Inflammatory macrophage treated with lipopolysaccharide for 4 hours (primary cell): ENCODE data around the gene CYP46A1.

Experiments used
- DNase-seq: peaks from one replicate; pipeline ENCODE4 v3.0.0-alpha.2; 2020

Gene CYP46A1

DNA sequence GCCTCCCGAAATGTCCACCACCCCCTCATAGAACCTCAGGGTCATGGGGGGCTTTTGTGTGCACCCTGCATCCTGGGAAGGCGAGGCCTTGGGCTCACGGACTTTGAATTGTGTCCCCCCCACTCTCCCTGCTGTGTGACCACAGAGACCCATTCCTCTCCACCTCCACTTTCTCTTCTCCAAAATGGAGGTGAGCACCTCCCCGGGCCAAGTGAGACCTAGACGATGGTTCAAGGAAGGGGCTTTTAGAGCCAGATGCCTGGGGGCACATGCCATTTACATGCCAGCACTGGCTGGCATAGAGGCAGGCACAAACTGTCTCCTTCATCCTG, 33.5 kb downstream of the CYP46A1 start:
- no peak for DNase-seq

DNA sequence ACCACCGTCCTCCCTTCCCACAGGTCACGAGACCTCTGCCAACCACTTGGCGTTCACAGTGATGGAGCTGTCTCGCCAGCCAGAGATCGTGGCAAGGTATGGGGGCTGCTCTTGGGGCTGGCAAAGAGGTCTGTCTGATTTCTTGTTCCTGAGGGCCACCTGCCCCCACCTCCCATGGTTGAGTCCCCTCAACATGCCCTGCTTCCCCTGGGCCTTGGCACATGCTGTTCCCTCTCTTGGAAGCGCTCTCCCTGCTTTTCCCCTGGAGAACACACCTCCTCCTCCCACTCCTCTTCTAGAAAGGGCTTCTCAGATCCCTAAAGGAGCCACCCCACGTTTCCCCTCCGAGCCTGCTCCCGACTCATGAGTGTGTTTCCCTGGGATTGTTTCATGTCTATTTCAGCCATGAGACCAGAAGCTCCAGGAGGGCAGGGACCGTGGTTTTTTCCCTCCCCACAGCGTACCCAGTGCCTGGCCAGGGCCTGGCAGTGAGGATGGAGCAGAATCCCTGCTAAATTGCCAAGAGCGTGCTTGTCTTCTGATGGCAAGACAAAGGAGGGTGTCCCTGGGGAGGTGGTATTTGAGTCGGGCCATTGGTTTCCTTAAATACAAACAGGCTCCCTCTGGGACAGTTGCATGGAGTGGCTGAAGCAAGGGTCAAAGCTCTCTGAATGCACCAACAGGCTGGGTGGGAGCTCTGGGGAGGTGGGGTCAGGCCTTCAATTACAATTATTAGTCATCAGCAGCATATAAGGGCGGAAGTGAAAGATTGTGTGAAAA, 34.1 kb downstream of the CYP46A1 start:
- no peak for DNase-seq

DNA sequence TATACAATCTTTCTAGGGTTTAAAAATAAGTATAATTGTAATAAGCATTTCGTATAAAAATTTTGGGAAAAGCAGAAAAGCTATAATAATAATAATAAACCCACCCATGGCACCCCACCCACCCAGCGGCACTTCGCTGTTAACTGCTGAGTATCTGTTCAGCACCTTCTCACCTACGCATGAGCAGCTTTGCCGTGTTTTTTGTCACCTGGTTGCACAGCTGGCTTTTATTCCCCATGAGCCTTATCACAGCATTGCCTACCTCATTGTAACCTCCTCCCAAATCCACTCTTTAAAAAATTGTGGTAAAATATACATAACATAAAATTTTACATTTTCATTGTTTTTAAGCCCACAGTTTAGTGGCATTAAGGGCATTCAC, 34.7 kb downstream of the CYP46A1 start:
- no peak for DNase-seq

DNA sequence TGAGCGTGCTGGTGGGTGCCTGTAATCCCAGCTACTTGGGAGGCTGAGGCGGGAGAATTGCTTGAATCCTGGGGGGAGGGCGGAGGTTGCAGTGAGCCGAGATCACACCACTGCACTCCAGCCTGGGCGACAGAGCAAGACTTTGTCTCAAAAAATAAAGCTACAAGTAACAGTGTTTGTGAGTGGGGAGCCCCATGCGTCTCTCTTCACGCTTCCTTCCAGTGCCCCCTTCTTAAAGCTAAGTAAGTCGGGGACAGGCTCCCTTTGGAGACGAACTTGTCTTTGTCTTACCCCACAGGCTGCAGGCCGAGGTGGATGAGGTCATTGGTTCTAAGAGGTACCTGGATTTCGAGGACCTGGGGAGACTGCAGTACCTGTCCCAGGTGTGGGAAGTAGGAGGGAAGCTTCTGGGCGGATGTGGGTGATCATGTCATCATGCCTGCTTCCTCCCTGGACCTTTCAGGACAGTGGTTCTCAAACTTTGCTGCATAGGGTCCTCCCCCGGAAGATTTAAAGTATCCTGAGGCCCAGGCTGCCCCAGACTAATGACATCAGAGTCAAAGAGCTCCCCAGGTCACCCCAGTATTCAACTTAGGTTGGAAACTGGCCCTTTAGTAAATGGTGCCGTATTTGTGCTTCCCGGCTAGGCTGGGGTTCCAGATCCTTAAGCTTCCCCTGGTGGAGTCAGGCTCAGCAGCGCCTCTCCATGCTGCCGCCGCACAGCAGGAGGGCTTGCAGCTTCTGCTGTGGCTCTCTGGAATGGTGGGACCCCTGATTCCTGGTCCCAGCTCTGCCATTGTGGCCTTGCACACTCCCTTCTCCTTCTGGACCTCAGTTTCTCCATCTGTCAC, 37.1 kb downstream of the CYP46A1 start:
- no peak for DNase-seq

DNA sequence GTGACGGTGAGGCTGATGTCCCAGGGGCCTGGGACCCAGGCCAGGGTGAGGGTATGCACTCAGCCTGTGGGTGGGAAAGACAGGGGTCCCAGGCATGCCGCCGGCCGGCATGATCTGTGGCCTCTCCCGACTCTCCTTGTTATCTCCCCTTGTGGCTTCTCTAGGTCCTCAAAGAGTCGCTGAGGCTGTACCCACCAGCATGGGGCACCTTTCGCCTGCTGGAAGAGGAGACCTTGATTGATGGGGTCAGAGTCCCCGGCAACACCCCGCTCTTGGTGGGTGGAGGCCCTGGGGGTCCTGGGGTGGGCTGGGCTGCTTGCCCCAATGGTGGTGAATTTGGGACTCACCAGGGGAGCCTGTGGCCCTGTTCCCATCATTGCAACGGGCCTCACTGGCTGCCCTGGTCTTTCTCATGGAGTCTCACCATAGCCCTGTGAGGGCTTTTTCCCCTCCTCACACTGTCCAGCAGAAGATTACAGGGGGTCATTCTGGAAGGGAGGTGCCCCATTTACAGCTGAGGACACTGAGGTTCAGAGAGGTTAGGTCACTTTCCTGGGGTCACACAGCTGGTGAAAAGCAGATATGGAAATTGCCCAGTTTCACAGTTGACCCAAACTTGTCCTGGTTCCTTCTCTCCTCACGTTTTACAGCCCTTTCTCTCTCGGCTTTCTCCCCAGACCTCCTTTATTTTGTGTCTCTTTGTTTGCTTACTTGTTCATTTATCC, 37.9 kb downstream of the CYP46A1 start:
- DNase-seq, result no peak

DNA sequence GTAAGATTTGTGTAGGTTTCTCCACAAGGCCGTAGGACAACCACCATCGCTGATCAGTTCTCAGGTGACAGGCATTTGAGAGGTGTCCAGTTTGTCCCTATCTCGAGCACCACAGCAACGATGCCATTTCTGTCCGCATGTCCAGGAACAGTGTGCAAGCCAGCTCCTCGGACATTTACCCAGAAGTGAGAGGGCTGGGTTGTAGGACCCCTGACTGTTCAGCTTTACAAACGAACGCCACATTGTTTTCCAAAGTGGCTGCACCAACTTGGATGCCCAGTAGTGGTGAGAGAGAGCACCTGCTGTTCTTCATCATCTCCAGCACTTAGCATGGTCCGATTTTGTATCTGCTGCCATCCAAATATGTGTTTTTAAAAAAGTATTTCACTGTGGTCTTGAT, 38.6 kb downstream of the CYP46A1 start:
- no peak for DNase-seq

DNA sequence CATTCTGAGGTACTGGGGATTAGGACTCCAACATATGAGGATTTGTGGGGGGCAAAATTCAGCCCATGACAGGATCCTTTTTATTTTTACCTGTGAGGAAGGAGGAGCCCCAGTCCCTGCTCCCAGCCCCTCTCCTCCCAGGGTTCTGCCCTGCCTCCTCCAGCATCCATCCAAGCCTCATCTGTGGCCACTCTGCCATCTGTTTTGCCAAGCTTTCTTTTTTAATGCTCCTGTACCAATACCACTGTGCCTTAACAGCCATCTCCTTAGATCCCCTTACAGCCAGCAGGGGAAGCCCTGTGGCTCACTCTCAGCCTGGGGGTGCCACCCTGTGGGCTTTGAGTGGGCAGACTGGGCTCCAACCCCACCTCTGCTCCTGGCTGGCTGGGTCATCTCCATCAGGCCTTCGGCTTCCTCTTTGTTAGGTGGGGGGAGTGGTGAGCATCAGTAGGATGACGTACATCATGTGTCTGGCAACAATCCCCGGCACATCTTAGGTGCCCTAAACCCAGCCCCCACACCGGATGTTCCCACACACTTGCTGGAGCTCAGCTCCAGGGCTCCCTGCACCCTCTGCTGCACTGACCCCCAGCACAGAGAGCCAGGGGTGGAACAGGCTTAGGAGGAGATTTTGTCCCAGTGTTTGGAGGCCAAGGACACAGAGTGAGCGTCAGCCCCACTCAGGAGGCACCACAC, 40.2 kb downstream of the CYP46A1 start:
- no peak for DNase-seq

DNA sequence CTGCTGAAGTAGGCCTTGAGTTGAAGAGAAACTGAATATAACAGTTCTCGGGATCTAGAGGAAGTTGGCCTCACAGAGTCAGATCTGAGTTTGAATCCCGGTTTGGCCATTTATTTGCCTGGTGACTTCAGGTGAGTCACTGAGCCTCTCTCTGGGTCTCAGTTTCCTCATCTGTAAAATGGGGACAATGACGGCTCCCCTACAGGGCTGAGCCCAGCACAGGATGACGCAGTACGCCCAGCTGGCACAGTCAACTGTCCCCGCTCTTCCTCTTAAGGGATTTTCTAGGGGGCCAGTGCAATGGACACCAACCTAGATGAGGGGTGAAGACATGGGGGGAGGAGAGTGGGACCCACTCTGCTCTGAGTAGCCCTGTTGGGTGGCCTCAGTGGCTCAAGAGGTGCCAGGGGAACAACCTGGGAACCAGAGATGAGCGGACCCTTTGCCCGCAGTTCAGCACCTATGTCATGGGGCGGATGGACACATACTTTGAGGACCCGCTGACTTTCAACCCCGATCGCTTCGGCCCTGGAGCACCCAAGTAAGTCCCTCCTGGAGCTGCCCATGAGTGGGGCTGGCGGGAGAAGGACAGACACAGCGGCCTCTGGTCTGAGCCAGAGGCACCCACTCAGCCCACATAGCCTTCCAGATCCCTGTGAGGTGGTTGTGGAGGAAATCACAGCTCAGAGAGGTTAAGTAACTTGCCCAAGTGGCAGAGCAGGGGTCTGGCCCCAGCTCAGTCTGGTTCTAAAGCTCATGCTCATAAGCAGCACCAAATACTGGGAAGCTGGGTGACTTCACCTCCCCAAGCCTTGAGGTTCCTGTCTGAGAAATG, 41.1 kb downstream of the CYP46A1 start:
- no peak for DNase-seq

DNA sequence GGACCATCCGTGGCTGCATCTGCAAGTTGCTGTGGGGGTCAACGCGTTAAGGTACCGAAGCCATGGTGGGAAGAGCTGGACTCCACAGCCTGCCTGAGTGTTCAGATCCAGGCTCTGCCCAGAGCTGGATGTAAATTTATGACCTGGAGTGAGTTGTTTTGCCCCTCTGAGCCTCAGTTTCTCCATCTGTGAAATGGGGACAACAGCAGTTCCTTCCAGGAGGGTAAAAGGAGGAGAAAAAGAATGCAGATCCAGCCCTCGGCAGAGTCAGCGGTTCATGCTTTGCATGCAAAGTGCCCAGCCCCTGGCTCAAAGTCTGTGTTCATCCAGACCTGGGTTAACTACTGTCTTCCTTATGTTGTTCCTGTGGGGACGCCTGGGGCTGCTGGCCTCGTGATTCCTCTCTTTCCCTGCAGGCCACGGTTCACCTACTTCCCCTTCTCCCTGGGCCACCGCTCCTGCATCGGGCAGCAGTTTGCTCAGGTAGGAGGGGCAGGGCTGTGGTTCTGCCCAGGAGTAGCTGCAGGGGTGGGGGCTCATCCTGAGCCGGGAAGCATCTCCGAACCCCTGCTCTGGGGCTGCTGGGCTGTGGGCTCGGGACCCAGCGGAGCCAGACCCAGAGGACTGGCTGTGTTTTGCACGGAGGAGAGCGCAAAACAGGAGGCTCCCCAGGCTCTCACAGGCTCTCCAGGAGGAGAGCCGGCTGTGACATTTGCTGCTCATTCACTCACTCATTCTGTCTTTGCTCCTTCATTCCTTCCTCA, 41.9 kb downstream of the CYP46A1 start:
- DNase-seq, result no peak

DNA sequence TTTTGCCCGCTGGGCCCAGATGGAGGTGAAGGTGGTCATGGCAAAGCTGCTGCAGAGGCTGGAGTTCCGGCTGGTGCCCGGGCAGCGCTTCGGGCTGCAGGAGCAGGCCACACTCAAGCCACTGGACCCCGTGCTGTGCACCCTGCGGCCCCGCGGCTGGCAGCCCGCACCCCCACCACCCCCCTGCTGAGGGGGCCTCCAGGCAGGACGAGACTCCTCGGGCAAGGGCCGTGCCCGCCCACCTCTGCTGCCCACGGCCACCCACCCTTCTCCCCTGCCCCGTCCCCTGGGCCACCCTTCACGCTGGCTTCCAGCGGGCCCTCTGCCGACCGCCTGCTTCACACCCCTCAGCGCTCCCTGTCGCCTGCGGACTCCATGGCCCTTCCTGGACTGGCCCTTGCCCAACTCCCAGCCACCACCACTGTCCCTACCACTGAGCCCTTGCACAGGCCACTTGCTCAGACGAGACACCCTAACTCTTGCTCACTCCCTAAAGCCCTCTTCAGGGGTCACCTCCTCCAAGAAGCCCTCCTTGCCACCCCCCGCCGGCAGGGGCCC, 42.5 kb downstream of the CYP46A1 start:
- no peak for DNase-seq

DNA sequence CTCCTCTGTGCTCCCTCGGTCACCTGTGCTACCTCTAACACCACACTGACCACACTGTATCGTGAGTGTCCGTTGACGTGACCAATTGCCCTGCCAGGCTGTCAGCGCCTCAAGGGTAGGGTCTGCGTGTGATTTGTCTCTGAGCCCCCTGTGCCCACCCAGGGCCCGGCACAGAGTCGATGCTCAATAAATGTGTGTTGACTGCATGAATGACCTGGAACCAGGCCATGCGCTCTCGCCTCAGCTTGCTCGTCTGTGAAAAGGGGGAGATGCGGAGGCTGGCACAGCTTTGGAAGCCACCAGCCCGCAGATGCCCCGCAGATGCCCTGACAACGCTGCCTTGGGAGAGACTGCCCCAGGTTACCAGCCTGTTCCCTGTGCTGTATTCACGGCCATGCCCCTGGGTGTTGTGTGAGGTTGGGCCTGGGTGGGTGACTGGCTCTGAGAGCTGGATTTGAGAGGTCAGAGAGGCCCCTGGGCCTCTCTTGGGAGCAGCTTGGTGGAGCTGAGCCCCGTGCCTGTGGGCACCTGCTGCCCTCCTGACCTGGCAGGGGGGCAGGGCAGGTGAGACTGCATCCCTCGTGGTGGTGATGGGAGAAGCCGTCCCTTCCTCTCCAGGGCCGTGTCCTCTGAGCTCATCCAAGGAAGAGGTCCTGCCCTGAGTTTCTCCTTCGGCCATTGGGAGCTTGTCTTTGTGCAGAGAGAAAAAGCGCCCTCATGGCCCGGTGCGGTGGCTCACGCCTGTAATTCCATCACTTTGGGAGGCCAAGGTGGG, 43.2 kb downstream of the CYP46A1 start:
- no peak for DNase-seq

DNA sequence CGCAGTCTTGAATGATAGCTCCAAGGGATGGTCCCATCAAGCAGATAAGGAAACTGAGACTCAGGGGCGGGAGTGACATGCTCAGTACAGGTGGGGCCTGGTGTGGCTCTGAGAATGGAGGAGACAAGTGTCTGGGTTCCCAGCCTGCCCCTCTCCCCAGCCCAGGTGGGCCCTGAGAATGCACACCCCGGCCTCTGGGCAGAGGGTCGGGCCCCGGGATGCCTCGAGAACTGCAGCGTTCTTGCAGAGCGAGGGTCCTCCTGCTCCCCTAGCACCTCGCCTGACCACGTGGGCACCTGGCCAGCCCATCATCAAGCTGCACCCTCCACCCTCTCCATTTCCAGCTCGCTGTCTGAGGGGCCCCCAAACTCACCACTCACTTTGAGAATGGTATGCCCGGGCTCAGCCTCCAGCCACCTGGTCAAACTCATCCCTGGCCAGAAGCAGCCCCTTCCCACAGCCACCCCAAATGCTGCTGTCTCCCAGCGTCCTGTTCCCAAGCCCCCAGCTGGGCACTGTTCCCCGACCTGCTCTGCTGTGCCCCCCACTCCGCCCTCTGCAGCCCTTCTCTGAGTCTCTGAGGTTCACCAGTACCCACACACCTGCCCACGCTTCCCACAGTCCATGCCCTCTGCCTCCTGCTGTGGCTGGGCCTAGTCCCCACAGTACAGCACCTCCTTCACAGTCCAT, 44.3 kb downstream of the CYP46A1 start:
- no peak for DNase-seq

DNA sequence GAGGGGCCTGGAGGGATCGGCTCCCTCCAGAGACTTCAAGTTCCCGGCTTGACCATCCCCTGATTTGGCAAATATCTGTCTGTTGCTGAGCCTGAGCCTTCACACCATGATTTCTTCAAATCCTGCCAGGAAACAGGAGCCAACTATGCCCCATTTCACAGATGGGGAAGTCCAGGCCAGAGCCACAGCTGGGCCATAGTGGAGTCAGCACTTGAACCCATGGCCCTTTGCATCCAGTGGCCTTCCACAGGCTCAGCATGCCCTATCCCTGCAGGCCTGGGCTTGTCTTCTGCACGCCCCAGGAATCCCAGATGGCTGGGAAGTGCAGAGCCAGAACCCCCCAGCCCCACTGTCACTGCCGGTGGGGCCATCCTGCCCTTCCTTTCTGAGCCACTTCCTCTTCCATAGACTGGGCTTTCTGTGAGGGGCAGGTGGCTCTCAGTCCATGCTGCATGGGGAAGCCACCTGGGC, 44.9 kb downstream of the CYP46A1 start:
- DNase-seq, result no peak

DNA sequence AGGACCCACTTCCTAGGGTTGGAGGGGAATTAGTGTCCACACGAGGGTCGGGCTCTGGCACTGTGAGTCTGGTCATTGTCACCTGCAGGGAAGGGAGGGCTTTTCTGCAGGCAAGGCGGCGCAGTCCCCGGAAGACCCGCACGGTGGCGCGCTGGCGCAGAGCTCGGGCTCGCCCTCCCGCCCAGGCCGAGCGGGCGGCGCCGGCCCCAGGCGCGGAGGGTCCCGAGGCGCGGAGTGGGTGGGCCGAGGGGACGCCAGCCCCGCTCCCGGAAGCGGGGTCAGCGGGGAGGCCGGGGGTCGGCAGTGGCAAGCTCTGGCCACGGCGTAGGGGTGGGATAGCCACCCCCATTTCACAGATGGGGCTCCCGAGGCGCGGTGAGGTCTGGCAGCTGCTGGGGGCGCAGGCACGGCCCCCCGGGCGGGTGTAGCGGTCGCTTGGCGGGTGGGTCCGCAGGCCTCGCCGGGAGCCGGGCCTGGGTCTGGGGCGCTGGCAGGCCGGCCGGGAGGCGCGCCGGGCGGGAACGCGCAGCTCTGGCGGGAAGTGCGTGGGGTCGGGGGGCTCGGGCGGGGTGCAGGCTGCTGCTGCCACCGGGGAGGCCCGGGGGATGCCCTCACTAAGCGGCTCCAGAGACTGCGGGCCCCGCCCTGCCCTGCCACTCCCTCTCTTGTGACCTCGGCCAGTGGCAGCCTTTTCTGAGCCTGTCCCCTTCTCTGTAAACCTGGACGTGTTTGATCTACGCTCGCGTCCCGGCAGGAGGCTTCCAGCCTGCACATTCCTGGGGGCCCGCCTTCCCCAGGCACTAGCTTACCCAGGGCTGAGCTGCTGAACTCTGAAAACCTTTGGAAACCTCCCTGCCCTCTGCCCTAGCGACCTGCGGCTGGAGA, 46.1 kb downstream of the CYP46A1 start:
- peak; percentile 30 for DNase-seq

DNA sequence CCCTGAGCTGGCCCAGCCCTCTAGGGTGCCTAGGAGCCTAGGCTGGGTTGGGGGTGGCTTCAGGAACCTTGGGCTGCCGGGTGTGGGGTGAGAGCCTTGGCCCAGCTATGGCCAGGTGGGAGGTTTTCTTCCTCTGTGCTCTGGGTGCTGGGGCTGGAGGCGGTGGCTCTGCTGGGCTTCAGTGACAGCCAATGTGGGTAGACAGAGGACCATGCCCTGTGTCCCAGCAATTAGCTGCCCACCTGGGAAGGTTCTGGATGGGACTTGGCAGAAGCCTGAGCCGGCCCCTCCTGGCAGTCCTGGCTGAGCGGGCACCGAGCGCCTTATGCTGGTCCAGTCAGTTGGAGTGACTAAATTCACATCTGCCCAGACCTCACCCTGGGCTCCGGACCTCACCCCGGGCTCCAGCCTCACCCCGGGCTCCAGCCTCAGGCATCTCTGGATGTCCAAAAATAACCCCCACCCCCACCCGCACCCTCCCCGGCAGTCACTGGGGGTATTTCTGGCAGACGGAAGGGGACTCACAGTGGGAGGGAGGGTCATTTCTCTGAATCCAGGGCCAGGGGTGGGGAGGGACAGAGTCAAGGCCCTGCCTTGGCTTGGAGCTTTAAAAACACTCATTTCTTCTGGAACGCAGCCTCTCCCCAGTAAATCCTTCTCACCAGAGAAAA, 46.9 kb downstream of the CYP46A1 start:
- no peak for DNase-seq

DNA sequence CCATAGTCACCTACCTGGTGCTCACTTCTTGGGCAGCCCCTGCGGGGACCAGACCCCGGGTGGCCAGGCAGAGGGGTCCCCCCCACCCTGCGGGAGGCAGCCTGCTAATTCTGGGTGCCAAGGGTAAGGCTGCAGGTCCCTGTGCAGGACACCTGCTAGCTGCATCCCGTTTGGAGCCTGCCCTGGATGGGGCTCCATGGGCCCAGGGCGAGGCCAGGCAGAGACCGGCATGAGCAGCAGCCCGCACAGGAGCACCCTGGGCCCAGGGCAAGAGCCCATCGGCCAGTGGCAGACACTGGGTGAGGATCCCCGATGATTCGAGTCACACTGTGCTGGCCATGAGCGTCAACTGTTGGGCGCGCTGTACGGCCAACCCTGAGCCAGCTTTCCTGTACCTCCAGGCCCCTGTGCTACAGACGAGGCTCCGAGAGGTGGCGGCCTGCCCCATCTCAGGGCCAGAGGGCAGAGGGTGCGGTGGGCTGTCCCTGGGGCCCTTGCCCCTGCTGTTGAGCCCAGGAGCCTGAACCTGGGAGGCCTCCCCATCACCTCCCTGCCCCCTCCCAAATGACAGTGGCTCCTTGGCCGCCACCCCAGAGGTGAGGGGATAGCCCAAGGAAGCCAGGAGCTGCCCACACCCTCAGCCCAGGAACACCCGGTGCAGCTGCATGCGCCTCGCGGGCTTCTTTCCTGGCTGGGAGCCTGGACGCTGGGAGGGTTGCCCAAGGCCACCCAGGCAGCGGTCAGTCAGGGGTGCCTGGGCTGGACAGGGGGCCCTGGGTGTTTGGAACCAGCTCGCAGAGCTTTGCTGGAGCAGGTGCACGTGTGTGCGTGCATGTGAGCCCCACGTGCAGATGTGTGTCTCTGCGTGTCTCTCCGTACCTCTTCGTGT, 47.7 kb downstream of the CYP46A1 start:
- DNase-seq, result no peak
